Measurements from ENCODE around the gene PRSS2. TPM values are rescaled to one million over a fixed set of nuclear protein-coding genes. Genes with fewer than 3 reads are reported as not detected.

Gene PRSS2
- total and polyA plus RNA-seq, 2 donors (not counting 1 experiment from before 2014, with no cell fraction given): not detected

DNA sequence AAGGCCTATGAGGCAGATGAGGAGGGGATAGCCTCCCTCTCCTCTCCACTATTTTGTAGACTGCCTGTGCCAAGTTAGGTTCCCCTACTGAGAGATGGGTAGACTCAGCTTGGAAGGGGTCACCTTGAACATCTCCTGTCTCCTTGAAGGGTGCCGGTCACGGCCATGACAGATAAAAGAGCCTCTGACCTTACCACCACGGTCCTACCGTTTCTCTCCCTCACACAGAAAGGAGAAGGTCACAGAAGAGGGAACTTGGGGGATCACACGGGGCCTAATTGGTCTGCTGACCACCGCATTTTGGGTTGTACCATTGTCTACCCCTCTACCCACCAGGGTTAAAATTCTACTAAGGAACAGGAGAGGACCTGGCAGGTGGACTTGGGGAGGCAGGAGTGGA, 17.0 kb downstream of the PRSS2 start:
- ChIA-PET POLR2A (interaction anchor here (8.5 to 18.8 kb wide), 2 partner anchors 8 to 23 kb away, joined by 205 to 961 read pairs; no protein-coding TSS in a partner anchor), CTCF (interaction anchor here (1.0 to 32.8 kb wide), 5 partner anchors 10 to 155 kb away, joined by 4 to 1138 read pairs (median 9); no protein-coding TSS in a partner anchor)
- Histone ChIP-seq H3K36me3 (replicated peaks in 1 of 2; ENCODE audit: control extremely low read depth in 1 of 2, control insufficient read depth in 1 of 2, extremely low read depth in 1 of 2, insufficient read depth in 2 of 2, low read length in 1 of 2) (no peaks in the 10 kb centered on the region), H2AFZ (ENCODE audit: insufficient read depth, low read depth, low read length, poor library complexity, severe bottlenecking) (peak overlapping the region; percentile 1), H3K4me3 (ENCODE audit: control extremely low read depth in 1 of 5, extremely low read depth in 1 of 5, insufficient read depth in 1 of 5, low read depth in 2 of 5, low read length in 4 of 5) (no peak overlapping the region), H3K79me2 (ENCODE audit: control insufficient read depth, insufficient read depth, low read length) (no peaks in the 10 kb centered on the region), H4K20me1 (ENCODE audit: control insufficient read depth, insufficient read depth, low read length, poor library complexity, severe bottlenecking) (no peaks in the 10 kb centered on the region), H3K27ac (ENCODE audit: low read length in 2 of 2) (no peak overlapping the region), H3K4me2 (replicated peaks; ENCODE audit: low read depth, low read length, poor library complexity, severe bottlenecking) (no peak overlapping the region), H3K9ac (ENCODE audit: low read length) (no peak overlapping the region), H3K4me1 (ENCODE audit: control insufficient read depth in 2 of 2, insufficient read depth in 2 of 2, low read length in 2 of 2) (peaks cover 32 to 47% of the 10 kb centered on the region in 2 donors), H3K27me3 (replicated peaks in 1 of 4; ENCODE audit: control extremely low read depth in 1 of 4, control insufficient read depth in 3 of 4, insufficient read depth in 4 of 4, low read length in 3 of 4) (no peaks in the 10 kb centered on the region), H3K9me3 (ENCODE audit: control extremely low read depth in 1 of 3, control insufficient read depth in 2 of 3, insufficient read depth in 1 of 3, low read length in 2 of 3) (no peaks in the 10 kb centered on the region)
- ATAC-seq (ENCODE audit: low read depth): no peak
- TF ChIP-seq, protein P1, sequence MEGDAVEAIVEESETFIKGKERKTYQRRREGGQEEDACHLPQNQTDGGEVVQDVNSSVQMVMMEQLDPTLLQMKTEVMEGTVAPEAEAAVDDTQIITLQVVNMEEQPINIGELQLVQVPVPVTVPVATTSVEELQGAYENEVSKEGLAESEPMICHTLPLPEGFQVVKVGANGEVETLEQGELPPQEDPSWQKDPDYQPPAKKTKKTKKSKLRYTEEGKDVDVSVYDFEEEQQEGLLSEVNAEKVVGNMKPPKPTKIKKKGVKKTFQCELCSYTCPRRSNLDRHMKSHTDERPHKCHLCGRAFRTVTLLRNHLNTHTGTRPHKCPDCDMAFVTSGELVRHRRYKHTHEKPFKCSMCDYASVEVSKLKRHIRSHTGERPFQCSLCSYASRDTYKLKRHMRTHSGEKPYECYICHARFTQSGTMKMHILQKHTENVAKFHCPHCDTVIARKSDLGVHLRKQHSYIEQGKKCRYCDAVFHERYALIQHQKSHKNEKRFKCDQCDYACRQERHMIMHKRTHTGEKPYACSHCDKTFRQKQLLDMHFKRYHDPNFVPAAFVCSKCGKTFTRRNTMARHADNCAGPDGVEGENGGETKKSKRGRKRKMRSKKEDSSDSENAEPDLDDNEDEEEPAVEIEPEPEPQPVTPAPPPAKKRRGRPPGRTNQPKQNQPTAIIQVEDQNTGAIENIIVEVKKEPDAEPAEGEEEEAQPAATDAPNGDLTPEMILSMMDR (IDR thresholded peaks at IDR 0.05): no peak
- TF ChIP-seq EZH2 (IDR thresholded peaks at IDR 0.05; ENCODE audit: borderline replicate concordance, insufficient read depth, low read depth, low read length, poor library complexity, severe bottlenecking): no peak
- no CpG with 5 or more reads among the region's 6 CpGs for WGBS (ENCODE audit: insufficient coverage)
- H3K27ac Mint-ChIP-seq: peak overlapping the region; percentile 83
- H3K27me3 Mint-ChIP-seq: no peaks in the 10 kb centered on the region
- H3K4me3 Mint-ChIP-seq: no peak overlapping the region
- peaks cover 2% of the 10 kb centered on the region for H3K9me3 Mint-ChIP-seq (ENCODE audit: insufficient read depth)
- no peak for DNase-seq
- H3K4me1 Mint-ChIP-seq: peaks cover 60% of the 10 kb centered on the region
- intact Hi-C loops (cut with micrococcal nuclease): no loop called here
